CD4-positive, alpha-beta T cell treated with Interleukin-15 for 1 hour (primary cell): ENCODE results near the gene TAC3.
"Not testable (repeated sequence)": the region's sequence is repeated elsewhere in the genome, so short reads cannot be mapped to it uniquely, and the experiment has no call there.

Experiments used
- DNase-seq: peaks from one replicate; pipeline ENCODE4 v3.0.0-alpha.2; 2020

The TAC3 gene

DNA sequence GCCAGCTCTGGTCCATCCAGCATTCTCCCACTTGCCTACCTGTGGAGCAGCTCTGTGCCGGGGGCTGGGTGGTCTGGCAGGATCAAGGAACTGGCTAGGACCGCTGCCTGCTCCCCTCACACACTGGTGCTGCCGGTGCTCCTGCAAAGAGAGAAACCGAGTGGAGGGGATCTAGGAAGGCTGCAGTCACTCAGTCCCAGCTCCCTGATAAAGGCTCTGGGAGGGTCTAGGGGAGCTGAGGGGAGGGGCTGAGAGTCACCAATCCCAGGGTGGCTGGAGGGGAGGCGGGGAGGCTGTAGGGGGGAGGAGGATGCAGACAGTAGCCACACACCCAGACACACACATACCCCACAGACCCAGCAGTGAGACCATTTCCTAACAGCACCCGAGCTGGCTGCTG, at the start of gene TAC3:
Gene TAC3 (minus strand): TSS at position 182 of the 400 bp plus-strand sequence. CDS start 732 bp downstream, outside the sequence.
- DNase-seq = no peak

DNA sequence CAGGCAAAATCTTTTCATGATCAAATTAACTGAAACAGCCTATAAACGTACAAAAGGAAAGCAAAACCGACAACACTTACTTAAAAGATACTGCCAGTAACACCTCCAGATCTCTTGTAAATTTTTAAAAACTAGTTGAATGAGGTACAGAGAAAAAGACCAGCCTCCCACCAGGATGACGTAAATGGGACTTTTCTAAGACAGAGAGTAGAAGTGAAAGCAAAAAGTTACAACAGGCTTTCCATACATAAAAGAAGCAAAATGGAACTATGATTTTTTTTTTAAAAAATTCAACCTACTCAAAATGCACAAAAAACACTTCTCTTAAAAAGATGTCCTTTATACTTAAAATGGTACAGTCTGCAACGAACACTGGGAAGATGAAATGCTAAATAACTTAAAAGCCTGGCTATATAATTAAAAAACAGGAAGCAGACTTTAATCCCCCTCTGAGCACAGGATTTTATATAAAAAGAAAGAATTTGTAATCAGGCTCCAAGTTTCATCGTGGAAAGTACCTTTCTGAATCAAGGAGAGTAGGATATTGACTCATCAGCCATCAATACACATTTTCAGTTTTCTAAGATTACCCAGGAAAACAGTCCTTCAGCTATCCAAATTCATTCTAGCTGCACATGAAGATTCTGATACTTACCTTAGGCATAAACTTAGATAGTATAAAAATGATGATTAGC, 47.8 kb upstream of the TAC3 start:
- DNase-seq = peak; percentile 59

DNA sequence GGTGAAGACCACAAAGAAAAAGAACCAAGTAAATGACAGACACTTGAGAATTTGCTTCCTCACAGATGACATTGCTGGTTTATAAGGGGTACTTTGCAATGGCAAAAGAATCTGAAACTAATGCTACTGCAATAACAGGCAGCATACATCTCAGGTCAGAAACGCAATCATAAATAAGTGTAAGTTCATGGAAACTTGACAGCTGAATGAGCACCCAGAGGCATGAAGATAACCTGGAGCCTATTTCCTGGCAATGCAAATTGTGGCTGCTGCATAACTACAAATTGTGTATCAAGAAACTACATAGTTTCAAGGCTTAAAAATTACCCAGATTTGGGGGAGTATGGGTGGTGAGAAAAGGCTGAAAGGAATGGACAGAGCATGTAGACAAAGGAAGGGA, 42.1 kb upstream of the TAC3 start:
- DNase-seq = no peak

DNA sequence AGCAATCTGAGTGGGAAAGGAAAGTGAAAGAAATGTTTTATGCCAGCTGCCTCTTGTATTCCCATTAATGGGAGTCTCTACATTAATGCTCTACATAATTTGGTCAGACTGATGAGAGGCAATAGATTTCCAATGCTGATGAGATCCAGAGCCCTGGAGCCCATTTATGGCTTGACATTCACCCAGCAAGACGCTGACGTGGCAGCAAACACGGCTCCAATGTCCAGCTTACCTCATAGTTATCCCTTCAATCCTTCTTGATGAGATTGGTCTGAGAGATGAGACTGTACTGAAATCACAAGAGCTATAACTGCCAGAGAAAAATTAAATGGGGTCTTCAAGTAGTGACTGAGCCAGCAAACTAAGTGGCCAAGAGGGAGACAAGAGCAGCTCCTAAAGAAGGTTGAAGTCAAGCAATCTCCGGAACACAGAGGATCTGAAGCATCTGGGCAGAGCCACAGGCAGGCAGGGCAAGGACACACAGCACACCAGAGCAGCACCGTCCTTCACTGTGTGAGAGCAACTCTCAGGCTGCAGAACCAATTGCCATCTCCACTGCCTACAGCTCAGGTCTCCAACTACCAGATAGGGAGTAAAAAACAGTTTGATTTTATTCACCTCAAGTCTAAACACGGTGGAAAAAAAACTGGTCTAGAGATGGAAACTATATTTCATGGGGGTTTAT, 40.9 kb upstream of the TAC3 start:
- DNase-seq = no peak

DNA sequence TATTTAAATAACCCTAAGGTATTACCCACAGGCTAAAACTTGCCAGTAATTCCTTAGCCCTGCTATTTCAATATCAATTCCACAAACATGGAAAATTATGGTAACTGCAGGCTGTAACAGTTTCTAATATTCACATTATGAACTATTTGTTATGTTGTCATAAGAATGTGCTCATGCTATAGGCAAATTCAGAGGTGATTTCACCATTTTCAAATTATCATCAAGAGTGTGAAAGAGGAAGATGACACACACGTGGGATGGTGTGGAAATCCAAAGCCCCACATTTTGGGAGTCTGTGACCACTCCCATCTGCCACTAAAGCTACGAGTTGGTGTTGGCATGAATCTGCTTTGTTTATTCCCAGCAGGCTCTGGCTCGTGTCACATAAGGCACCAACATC, 39.5 kb upstream of the TAC3 start:
- peak; percentile 55 for DNase-seq

DNA sequence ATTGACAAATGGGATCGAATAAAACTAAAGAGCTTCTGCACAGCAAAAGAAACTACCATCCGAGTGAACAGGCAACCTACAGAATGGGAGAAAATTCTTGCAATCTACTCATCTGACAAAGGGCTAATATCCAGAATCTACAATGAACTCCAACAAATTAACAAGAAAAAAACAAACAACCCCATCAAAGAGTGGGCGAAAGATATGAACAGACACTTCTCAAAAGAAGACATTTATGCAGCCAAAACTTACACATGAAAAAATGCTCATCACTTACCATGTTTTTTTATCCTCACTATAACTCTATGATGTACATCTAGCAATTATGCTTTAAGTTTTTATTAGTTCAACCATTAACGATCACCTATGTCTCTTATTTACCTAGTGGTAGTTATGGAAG, 37.6 kb upstream of the TAC3 start:
- DNase-seq = not testable (repeated sequence)

DNA sequence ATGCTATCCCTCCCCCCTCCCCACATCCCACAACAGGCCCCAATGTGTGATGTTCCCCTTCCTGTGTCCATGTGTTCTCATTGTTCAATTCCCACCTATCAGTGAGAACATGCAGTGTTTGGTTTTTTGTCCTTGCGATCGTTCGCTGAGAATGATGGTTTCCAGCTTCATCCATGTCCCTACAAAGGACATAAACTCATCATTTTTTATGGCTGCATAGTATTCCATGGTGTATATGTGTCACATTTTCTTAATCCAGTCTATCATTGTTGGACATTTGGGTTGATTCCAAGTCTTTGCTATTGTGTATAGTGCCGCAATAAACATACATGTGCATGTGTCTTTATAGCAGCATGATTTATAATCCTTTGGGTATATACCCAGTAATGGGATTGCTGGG, 36.8 kb upstream of the TAC3 start:
- not testable (repeated sequence) for DNase-seq

DNA sequence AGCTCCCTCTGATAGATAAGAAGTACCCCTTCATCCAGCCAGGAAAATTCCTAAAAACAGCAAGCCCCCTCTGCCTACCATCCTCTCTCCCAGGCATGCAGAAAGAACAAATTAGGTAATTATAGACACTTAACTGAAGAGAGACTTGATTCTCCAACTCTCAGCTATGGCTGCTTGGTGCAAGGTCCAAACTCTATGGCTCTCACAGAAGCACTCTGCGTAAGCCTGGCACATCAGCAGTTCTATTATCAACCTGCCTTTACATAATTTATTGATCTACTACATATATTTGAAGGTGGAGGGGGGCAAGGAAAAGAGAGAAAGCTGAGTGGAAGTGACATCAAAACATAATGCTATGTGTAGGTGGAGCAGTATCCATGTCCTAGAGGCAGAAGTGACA, 34.7 kb upstream of the TAC3 start:
- DNase-seq = no peak

DNA sequence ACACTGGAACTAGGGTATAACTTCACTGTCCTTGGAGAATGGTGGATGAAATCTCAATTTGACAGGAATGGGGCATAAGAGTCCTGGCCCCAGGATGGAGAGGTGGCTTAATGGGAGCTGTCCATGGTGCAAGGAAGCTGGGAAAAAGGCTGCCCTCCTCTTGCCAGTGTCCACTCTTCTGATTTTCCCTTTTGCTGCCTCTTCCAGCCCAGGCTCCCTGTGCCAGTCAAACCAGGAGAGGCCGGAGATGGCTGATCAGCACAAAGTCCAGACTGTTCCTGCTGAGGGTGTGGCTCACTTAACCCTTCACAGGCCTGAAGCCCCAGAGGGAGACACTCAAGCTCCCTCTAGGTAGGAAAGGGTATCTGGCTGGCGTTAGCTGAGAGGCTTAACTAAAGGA, 33.6 kb upstream of the TAC3 start, which contains the start of gene MYO1A:
Gene MYO1A (minus strand): TSS at position 240 of the 400 bp plus-strand sequence. CDS start 1,806 bp downstream, outside the sequence.
- DNase-seq = no peak

DNA sequence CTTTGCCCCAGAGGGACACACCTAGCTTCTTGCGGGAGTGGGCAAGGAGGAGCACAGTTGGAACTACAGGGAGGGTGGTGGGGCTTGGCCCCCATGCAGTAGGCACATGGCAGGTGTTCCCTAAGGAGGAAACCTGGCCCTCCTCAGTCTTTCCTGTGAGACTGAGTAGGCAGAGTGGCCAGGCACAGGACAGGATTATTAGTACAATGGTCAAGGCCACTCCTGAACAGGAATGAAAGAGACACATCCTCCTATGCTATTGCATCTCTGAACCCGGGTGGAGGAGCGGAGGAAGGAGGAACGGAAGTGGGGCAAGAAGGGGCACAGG, 32.8 kb upstream of the TAC3 start:
- no peak for DNase-seq

DNA sequence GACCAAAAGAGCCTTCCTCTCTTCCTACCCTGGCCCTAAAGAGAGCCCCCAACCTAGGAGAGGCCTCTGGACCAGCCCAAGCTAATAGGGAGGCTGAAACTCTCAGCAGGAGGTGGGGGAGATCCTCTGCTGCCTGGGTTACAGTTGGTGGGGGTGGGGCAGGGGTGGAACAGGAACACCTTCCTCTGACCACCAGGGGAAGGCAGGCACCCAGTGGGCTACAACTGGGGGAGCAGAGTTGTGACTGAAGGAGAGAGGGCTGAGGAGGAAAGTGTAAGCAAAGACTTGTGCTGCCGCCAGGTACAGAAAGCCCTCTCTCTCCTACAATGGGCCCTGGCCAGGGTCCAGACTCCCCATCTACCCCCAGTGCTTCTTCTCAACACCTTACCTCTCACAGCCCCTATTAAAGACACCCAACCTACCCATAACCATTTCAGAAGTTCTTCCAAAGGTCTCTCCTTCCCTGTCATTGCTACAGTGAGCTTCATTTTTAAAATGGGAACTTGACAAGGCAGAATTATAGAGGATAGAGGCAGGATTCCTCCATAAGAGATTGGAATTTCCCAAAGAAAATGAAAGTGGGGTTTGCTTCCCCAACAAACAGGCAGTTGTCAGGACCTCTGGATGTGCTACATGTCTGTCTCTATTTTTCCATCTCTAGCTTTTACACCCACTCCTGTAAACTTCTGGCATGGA, 32.2 kb upstream of the TAC3 start:
- no peak for DNase-seq

DNA sequence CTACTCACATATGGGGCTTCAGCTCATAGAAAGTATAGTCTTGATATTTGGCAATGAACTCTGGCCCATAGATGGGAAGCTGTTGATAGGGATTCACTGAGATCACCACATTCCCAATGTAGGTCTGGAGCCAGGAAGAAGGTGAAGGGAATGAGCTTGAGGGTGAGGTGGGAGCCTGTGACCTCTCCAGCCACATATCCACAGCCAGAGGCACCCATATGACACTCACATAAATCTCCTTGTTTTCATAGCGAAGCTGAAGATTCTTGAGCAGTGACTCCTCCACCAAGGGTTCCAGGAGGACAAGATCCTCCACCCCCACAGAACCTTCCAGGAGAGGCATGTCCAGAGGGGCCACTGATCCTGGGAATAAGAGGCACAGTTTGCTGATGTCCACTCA, 31.7 kb upstream of the TAC3 start:
- no peak for DNase-seq

DNA sequence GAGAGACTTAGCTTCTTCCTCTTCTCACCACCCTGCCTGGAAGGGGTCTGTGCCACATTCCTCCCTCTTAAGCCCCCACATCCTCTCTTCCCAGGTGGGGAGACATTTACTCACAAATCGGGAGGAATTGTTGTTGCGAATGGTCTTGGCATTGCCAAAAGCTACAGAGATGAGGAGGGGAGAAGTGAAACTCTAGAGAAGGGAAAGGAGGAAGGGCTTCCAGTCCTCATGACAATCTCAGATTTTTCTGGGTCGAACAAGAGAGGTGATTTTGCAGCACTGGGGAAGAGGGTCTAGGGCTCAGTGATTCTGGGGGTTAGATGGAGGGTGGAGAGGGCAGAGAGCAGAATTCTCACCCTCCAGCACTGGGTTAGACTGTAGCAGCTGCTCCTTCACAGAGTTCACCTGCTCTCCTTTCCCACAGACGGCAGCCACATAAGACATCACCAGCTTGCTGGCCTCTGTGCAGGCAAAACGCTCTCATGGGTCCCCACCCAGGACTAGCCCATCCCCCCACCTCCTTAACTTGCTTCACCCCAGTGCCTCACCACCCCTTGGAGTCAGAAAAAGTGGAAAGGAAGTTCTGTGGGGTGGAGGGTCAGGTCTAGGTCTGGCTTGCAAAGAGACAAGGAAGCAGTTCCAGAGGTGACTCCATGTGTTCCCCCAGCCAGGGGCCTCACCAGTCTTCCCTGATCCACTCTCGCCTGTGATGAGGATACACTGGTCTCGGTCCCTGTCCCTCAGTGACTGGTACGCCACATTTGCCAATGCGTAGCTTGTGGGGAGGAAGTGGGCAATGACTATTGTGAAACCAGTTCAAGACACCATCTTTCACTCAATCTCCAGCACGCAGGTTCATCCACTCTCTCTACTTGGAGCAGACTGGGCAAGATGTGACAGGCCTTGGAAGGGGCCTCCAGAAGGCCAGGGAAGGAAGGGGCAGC, 30.9 kb upstream of the TAC3 start:
- DNase-seq = peak; percentile 44

DNA sequence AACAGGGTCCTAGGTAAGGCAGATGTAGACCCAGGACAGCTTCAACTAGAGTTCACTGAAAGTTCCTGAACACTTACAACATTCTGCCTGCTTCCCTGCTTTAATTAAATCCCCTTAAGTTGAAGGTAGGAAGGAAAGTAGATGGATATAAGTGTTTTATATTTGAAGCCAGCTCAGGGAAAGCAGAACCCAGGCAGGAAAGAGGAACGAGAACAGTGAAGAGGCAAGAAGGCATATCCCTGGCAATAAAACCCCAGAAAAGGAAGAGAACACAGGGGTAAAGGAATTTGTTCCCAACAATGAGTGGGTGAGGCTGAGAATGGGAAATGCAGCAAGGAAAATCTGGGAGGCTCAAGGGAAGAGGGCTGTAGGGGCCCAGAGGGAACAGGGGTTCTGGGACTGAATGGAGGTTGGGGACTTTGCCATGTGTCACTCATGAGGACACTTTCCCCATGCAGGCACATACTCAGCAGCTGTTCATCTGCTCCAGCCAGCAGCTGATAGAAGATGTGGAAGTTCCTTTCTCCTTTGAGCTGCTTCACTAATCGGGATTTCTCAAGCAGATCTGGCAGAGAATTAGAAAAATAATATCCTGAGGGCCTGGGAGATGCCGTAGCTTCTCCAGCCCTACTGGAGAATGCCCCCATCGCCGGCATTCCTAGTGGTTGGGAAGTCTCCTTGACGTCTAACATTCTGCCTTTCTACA, 29.9 kb upstream of the TAC3 start:
- DNase-seq = no peak

DNA sequence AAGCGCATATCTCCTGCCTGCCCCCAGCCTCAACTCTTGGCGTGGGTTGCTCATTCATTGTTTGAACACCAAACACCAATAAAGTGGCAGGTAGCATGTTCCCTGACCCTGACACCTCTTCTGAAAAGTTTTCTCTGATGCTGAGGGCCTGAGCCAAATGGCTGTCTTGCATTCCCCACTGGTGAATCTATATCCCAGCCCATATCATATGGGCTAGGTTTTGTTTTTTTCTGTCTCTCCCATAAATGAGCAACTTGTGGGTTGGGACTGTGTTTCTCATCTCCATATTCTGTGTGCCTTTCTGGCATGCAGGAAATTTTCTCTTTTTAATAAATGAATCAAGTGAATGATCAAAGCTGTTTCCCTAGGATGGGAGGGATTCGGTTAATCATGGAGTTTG, 28.6 kb upstream of the TAC3 start:
- no peak for DNase-seq

DNA sequence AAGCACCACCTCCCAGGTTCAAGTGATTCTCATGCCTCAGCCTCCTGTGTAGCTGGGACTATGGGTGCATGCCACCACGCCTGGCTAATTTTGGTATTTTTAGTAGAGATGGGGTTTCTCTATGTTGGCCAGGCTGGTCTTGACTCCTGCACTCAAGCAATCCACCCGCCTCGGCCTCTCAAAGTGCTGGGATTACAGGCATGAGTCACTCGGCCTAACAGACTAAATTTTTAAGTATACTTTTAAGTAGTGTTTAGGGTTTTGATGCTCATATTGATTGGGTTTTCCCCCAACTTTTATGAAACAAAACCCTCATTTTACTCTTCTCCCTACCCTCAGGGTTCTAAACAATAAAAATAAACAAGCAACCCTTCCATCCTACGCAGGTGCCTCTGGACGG, 28.1 kb upstream of the TAC3 start:
- DNase-seq = no peak

DNA sequence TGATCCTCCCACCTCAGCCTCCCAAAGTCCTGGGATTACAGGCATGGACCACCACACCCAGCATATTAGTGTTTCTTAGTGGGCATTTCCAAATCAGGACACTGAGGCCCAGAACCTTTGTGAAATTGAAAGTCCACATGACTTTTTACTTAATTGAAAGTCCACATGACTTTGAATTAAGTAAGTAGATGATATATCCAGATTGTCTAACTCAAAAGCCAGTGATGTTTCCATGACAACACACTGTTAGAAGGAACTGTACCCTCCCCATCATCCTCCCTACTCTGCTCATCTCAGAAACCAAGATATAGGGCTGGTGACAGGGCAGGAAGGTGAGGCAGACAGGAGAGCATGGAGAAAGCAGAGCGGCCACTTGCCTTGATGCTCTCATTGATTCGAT, 26.4 kb upstream of the TAC3 start:
- DNase-seq = no peak

DNA sequence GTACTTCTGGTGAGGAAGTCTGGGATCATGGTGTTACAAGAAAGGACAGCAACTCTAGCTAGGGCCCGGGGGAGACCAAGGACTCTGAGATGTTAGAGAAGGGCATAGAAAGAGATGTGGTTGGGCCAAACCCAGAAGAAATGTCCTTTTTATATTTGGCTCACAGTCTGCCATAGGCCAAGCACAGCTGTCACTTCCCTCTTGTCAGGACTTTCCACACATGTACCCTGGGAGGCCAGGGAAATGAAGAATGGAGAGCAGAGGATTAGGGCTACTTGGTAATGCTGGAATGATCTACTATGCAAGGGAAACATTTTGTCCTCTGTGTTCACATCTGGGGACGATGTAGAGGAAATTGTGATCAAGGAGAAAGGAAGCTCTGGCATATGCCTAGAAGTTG, 24.4 kb upstream of the TAC3 start:
- no peak for DNase-seq

DNA sequence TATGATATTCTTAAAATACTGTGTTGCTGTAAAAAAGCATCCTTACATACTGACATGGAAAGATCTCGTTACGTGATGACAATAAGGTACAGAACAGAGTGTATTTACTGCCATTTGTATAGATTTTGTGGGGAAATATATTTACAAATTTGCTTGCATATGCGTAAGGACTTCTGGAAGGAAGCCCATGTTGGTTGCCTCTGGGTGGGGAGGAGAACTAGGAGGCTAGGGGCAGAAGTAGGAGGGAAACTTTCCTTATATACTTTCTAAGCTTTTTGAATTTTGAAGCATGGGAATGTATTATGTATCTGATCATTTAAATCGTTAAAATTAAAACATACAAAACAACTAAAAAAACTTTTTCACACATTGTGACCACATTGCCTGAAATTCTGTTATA, 23.9 kb upstream of the TAC3 start:
- DNase-seq = no peak

DNA sequence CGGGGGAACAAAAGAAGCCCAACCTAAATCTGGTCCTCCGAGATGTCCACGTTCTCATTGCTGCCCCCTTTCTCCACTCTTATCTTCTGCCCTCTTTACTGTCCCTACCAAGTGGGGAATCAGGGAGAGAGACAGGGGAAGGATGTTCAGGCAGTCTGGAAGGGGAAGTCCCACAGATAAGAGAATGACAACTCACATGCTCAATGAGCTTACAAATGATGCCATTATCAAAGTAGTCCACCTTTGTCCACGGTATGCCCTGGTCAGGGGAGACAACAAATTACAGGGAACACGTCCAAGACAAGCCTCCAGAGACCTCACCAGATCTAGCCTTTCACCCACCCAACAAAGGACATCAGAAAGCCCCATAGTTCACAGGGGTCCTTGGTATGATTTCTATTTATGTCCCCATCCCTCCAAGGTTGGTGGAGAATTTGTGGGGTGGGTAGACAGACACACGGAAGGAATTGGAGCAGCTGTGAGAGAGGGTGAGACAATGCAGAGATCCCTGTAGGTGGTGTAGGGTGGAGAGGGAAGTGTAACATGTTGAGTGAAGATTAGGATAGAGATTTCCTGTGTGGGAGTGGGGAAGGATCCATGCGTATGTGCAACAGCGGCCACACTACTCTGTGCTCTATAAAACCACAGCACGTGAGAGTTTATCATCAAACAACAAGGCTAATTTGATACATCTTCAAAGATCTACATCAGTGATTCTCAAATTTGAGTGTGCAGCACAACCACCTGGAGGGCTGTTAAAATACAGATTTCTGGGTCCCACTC, 22.9 kb upstream of the TAC3 start:
- no peak for DNase-seq

DNA sequence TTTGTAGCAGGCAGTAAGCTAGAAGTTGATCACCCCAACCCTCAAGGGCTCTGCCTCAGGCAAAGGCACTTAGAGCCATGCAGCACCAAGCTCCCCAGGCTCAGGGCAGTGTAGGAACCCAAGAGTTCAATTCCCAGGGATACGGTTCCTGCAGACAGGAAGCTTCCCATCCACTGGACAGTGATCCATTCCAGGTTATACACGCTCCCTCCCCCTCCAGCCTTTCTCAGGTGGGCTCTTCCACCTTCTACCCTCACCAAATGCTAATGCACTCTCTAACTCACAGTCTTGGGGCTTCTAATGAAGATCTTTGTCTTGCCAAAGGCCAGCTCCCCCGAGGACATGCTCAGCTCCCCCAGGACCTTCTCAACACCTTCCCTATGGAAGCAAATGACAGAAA, 20.9 kb upstream of the TAC3 start:
- DNase-seq = no peak

DNA sequence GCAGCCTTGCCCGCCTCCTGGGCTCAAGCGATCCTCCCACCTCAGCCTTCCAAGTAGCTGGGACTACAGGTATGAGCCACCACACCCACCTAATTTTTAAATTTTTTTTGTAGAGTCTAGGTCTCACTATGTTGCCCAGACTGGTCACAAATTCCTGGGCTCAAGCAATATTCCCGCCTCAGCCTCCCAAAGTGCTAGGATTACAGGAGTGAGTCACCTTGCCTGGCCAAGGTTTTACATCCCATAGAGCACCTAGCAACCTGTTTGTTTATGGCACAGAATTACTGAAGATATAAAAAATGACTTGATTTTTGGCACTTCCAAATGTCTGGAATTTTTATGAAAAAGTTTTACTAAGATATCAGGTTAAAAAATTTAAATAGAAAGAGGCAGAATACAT, 17.1 kb upstream of the TAC3 start:
- DNase-seq = no peak
